Lower leg skin (tissue), 3 donors: Measurements from ENCODE around the gene DUS2.

Experiments used
- CTCF ChIP-seq, 3 donors: fragments of 450-650 bp; IDR thresholded peaks; one replicate each; pipeline ENCODE4 v1.5.1; 2016; ENCODE audit warnings: antibody characterized with exemption in 3 of 3, mild to moderate bottlenecking in 3 of 3, moderate library complexity in 2 of 3
- POLR2A ChIP-seq, 2 donors: fragments of 450-650 bp; IDR thresholded peaks; one replicate each; pipeline ENCODE4 v1.6.1; 2016 to 2017; ENCODE audit warnings: antibody characterized with exemption in 2 of 2, mild to moderate bottlenecking in 1 of 2, moderate library complexity in 1 of 2

- no peak for TF ChIP-seq CTCF (IDR thresholded peaks at IDR 0.05)
- TF ChIP-seq POLR2A (IDR thresholded peaks at IDR 0.05), result no peak
Measured at GRCh38 chr16:68094614-68094934, 71.5 kb downstream of the DUS2 start.
